Measurements from ENCODE around the gene PTGES.
"Not testable (repeated sequence)": the region's sequence is repeated elsewhere in the genome, so short reads cannot be mapped to it uniquely, and the experiment has no call there.

The PTGES gene

DNA sequence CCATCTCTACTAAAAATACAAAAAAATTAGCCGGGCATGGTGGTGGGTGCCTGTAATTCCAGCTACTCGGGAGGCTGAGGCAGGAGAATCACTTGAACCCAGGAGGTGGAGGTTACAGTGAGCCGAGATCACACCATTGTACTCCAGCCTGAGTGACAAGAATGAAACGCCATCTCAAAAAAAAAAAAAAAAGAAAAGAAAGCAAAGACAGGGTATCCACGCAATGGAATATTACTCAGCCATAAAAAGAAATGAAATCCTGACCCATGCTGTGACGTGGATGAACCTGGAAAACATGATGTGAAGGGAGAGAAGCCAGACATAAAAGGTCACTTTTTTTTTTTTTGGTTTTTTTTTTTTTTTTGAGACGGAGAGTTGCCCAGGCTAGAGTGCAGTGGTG is 7.9 kb upstream of the PTGES start:
- Histone ChIP-seq H3K4me1 (ENCODE audit: control insufficient read depth in 2 of 2, insufficient read depth in 2 of 2, low read length in 2 of 2) (peaks cover 7 to 26% of the 10 kb centered on the region in 2 donors), H3K27ac (ENCODE audit: low read depth in 2 of 2, low read length in 2 of 2) (peak overlapping the region; percentile 42 to 43)
- not testable (repeated sequence) for H3K9ac ChIP-seq (ENCODE audit: low read depth in 1 of 2, low read length in 2 of 2); H3K27me3 ChIP-seq (ENCODE audit: control insufficient read depth in 2 of 2, insufficient read depth in 2 of 2, low read length in 2 of 2); H3K36me3 ChIP-seq (ENCODE audit: control insufficient read depth in 2 of 2, insufficient read depth in 2 of 2, low read length in 2 of 2); H3K4me3 ChIP-seq (ENCODE audit: low read length in 2 of 2); H3K9me3 ChIP-seq (ENCODE audit: control insufficient read depth in 2 of 2, low read length in 2 of 2)

DNA sequence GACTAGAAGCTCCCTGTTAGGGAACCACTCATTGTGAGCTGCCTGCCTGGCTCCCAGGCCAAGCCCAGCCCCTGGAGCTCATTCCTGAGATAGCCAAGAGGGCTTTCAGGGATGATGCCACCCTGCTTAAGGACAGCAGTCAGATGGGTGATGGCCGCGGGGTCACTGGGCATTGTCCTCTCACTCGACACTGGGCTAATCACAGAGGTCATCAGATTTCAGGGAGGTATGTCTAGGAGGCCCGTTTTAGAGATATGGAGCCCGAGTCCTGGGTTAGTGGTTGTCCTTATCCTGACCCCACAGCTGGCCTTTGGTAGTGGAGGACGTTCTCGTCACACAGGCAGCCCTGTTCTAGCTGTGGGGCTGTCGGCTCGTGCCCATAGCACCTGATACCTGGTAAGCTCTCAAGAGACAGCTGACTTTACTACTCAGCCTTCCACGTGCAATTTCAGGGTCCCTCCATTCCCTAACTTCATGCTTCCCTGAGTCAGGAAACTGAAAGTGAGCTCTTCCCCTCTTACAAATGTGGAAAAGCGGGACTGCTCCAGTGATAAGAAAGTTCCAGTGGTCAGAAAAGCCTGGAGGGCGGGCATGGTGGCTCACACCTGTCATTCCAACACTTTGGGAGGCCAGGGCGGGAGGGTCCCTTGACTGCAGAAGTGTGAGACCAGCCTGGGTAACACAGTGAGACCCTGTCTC is 7.1 kb upstream of the PTGES start:
- H3K4me3 ChIP-seq (ENCODE audit: low read length in 2 of 2): no peak overlapping the region
- H3K9me3 ChIP-seq (ENCODE audit: control insufficient read depth in 2 of 2, low read length in 2 of 2): no peaks in the 10 kb centered on the region
- H3K36me3 ChIP-seq (ENCODE audit: control insufficient read depth in 2 of 2, insufficient read depth in 2 of 2, low read length in 2 of 2): no peaks in the 10 kb centered on the region
- no peak overlapping the region for H3K9ac ChIP-seq (ENCODE audit: low read depth in 1 of 2, low read length in 2 of 2)
- H3K27me3 ChIP-seq (ENCODE audit: control insufficient read depth in 2 of 2, insufficient read depth in 2 of 2, low read length in 2 of 2): no peaks in the 10 kb centered on the region
- H3K27ac ChIP-seq (ENCODE audit: low read depth in 2 of 2, low read length in 2 of 2): no peak overlapping the region
- H3K4me1 ChIP-seq (ENCODE audit: control insufficient read depth in 2 of 2, insufficient read depth in 2 of 2, low read length in 2 of 2): peaks cover 7 to 26% of the 10 kb centered on the region in 2 donors

DNA sequence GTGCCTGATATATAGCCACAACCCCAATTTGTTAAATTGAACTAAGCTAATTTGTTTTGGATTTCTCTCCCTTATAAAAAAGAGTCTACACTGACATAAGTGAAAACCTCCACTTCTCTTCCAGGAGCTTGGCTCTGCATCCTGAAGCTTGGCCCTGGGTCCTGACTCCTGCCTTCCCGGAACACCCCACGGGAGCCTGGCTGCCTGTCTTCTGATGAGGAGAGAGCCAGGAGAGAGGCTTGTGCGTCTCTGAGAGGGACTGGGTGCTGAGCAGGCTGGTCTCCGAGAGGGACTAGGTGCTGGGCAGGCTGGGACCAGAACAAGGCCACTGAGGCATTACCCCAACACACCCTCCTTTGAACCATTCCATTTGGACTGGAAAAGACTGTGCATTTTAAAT is 6.5 kb upstream of the PTGES start:
- H3K36me3 ChIP-seq (ENCODE audit: control insufficient read depth in 2 of 2, insufficient read depth in 2 of 2, low read length in 2 of 2): no peaks in the 10 kb centered on the region
- H3K9ac ChIP-seq (ENCODE audit: low read depth in 1 of 2, low read length in 2 of 2): no peak overlapping the region
- no peaks in the 10 kb centered on the region for H3K27me3 ChIP-seq (ENCODE audit: control insufficient read depth in 2 of 2, insufficient read depth in 2 of 2, low read length in 2 of 2)
- peaks cover 7 to 26% of the 10 kb centered on the region in 2 donors for H3K4me1 ChIP-seq (ENCODE audit: control insufficient read depth in 2 of 2, insufficient read depth in 2 of 2, low read length in 2 of 2)
- no peak overlapping the region for H3K4me3 ChIP-seq (ENCODE audit: low read length in 2 of 2)
- H3K9me3 ChIP-seq (ENCODE audit: control insufficient read depth in 2 of 2, low read length in 2 of 2): no peaks in the 10 kb centered on the region
- no peak overlapping the region for H3K27ac ChIP-seq (ENCODE audit: low read depth in 2 of 2, low read length in 2 of 2)

DNA sequence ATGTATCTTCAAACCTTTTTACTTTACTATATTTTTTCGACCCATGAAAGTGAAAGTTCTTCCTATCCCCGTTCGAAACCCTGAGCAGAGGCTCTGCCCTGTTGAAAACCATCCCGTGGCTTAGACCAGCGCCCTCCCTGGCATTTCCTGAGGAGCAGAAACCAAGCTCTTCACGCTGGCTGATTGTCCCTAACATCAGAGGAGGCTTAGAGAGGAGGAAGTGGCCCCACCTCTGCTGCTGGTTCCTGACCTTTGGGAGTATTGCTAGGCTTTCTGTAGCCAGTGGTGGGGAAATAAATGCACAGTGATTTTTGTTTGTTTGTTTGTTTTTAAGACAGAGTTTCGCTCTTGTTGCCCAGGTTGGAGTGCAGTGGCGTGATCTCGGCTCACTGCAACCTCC is 4.2 kb upstream of the PTGES start:
- Histone ChIP-seq H3K27ac (ENCODE audit: low read depth in 2 of 2, low read length in 2 of 2) (no peak overlapping the region), H3K9me3 (ENCODE audit: control insufficient read depth in 2 of 2, low read length in 2 of 2) (no peaks in the 10 kb centered on the region), H3K4me3 (ENCODE audit: low read length in 2 of 2) (no peak overlapping the region), H3K27me3 (ENCODE audit: control insufficient read depth in 2 of 2, insufficient read depth in 2 of 2, low read length in 2 of 2) (peaks cover 0 to 3% of the 10 kb centered on the region in 2 donors), H3K36me3 (ENCODE audit: control insufficient read depth in 2 of 2, insufficient read depth in 2 of 2, low read length in 2 of 2) (no peaks in the 10 kb centered on the region), H3K9ac (ENCODE audit: low read depth in 1 of 2, low read length in 2 of 2) (no peak overlapping the region), H3K4me1 (ENCODE audit: control insufficient read depth in 2 of 2, insufficient read depth in 2 of 2, low read length in 2 of 2) (peaks cover 13 to 22% of the 10 kb centered on the region in 2 donors)

DNA sequence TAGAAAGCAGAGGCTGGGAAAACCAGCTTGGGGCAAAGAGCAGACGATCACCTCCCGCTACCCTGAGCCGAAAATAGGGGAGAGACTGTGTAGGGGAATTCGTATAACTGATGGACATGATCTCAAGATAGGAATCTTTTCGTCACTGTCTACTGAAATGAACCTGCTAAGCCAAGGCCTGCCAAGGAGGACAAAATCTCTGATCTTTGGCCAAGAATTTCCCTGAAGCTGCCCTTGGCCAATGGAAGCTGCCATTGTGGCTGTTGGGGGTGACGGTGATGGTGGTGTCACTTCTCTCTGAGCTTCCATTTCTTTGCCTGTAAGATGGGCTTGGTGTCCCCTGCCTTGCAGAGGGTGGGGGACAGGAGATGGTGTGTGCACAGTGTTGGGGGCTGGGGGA is 3.3 kb upstream of the PTGES start:
- peaks cover 11 to 22% of the 10 kb centered on the region in 2 donors for H3K4me1 ChIP-seq (ENCODE audit: control insufficient read depth in 2 of 2, insufficient read depth in 2 of 2, low read length in 2 of 2)
- no peak overlapping the region for H3K27ac ChIP-seq (ENCODE audit: low read depth in 2 of 2, low read length in 2 of 2)
- no peaks in the 10 kb centered on the region for H3K36me3 ChIP-seq (ENCODE audit: control insufficient read depth in 2 of 2, insufficient read depth in 2 of 2, low read length in 2 of 2)
- no peak overlapping the region for H3K9ac ChIP-seq (ENCODE audit: low read depth in 1 of 2, low read length in 2 of 2)
- H3K4me3 ChIP-seq (ENCODE audit: low read length in 2 of 2): no peak overlapping the region
- peaks cover 0 to 6% of the 10 kb centered on the region in 2 donors for H3K27me3 ChIP-seq (ENCODE audit: control insufficient read depth in 2 of 2, insufficient read depth in 2 of 2, low read length in 2 of 2)
- no peaks in the 10 kb centered on the region for H3K9me3 ChIP-seq (ENCODE audit: control insufficient read depth in 2 of 2, low read length in 2 of 2)

DNA sequence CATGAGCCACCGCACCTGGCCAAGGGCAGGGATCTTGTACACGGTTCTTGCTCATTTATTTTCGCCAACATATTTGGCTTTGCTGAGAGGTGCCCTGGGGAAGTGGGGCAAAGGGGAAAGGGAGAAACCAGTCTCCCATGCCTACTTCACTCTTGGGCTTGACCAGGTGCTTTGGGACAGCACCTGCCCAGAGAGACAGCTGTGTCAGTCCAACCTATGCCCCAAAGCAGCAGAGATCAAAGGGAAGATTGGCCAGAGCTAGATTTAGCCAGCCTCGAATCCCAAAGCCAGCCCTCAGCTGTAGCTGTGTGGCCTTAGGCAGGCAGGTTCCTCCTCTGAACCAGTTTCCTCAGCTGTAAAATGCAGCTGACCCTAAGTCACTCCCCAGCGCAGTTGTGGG is 2.3 kb upstream of the PTGES start:
- Histone ChIP-seq H3K9me3 (ENCODE audit: control insufficient read depth in 2 of 2, low read length in 2 of 2) (no peaks in the 10 kb centered on the region), H3K36me3 (ENCODE audit: control insufficient read depth in 2 of 2, insufficient read depth in 2 of 2, low read length in 2 of 2) (no peaks in the 10 kb centered on the region), H3K27me3 (ENCODE audit: control insufficient read depth in 2 of 2, insufficient read depth in 2 of 2, low read length in 2 of 2) (peaks cover 0 to 6% of the 10 kb centered on the region in 2 donors), H3K9ac (ENCODE audit: low read depth in 1 of 2, low read length in 2 of 2) (no peak overlapping the region), H3K4me1 (ENCODE audit: control insufficient read depth in 2 of 2, insufficient read depth in 2 of 2, low read length in 2 of 2) (peaks cover 11 to 19% of the 10 kb centered on the region in 2 donors), H3K27ac (ENCODE audit: low read depth in 2 of 2, low read length in 2 of 2) (no peak overlapping the region), H3K4me3 (ENCODE audit: low read length in 2 of 2) (no peak overlapping the region)

DNA sequence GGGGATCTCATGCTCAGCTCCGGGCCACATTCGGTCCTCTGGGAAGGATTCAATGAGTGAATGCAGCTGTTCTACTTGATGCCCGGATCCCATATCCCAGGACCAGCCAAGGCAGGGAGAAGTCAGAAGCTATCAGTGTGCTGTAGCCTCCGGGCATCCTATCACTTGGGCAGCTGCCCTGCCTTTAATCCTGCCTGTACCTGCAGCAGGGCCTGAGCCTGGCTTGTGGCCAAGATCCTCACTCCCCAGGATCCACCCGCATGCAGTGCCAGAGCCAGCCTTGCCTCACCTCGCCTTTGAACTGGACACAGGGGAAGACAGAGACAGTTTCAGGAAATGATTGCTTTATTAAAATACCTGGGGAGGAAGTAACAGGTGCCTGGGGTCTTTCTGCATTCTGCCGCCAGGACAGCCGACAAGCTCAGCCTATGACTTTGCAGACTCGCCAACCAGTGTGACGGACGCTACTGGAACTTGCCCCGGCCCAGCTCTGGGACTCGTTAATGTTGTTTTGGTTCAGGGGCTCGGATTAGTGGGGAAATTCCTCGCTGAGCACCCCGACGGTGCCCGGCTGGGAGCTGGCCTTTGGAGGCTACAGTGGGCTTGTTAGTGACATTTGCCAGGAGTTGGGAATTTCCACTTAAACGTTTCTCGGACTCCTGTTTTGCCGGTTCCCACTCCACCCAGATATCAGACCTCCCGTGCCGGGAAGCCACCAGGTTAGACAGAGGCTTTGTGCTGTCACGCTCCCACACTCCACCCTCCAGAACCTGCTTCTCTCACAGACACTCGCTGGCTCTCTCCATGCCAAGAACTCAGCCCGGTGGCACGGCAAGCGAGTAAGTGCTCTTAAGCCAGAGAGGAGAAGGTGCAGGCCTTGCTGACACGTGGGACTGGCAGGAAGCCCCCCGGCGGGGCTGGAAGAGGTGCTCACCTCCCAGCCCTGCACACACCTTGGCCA is 721 bp downstream of the PTGES start:
- Histone ChIP-seq H3K27ac (ENCODE audit: low read depth in 2 of 2, low read length in 2 of 2) (peak overlapping the region in 1 of 2 donors; percentile 2), H3K4me3 (ENCODE audit: low read length in 2 of 2) (peak overlapping the region; percentile 38 to 60), H3K27me3 (ENCODE audit: control insufficient read depth in 2 of 2, insufficient read depth in 2 of 2, low read length in 2 of 2) (peaks cover 0 to 6% of the 10 kb centered on the region in 2 donors), H3K36me3 (ENCODE audit: control insufficient read depth in 2 of 2, insufficient read depth in 2 of 2, low read length in 2 of 2) (no peaks in the 10 kb centered on the region), H3K9ac (ENCODE audit: low read depth in 1 of 2, low read length in 2 of 2) (peak overlapping the region in 1 of 2 donors; percentile 39), H3K4me1 (ENCODE audit: control insufficient read depth in 2 of 2, insufficient read depth in 2 of 2, low read length in 2 of 2) (peaks cover 11 to 19% of the 10 kb centered on the region in 2 donors), H3K9me3 (ENCODE audit: control insufficient read depth in 2 of 2, low read length in 2 of 2) (no peaks in the 10 kb centered on the region)

DNA sequence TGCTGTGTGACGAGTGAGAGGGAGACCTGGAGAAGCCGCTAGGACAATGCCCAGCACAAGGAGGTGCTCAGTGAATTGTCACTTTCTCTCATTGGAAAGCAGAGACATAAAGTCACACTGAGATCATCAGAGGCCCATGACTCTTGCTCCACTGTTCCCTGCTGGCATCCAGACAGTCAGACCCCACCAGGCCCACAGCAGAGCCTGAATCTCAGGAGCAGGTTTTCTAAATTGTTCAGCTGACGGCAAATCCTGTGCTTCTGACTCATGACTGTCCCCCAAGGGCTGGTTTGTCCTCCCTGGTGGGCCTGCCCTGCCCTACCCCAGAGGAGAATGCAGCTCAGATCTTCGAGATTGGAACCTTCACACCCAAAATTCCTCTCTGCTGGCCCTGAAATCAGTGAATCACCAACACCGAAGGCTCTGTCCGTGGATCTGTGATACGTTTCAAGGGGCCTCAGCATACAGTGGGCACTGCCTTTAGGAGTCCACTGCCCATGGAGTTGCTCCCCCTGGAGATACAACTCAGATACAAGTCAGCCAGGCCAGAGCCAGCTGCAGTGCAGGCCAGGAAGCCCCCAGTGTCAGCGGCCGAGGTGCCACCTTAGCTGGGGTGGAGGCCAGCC is 2.7 kb downstream of the PTGES start:
- Histone ChIP-seq H3K9me3 (ENCODE audit: control insufficient read depth in 2 of 2, low read length in 2 of 2) (no peaks in the 10 kb centered on the region), H3K27ac (ENCODE audit: low read depth in 2 of 2, low read length in 2 of 2) (no peak overlapping the region), H3K27me3 (ENCODE audit: control insufficient read depth in 2 of 2, insufficient read depth in 2 of 2, low read length in 2 of 2) (peaks cover 0 to 6% of the 10 kb centered on the region in 2 donors), H3K36me3 (ENCODE audit: control insufficient read depth in 2 of 2, insufficient read depth in 2 of 2, low read length in 2 of 2) (no peaks in the 10 kb centered on the region), H3K4me3 (ENCODE audit: low read length in 2 of 2) (no peak overlapping the region), H3K4me1 (ENCODE audit: control insufficient read depth in 2 of 2, insufficient read depth in 2 of 2, low read length in 2 of 2) (peaks cover 11 to 19% of the 10 kb centered on the region in 2 donors), H3K9ac (ENCODE audit: low read depth in 1 of 2, low read length in 2 of 2) (no peak overlapping the region)

DNA sequence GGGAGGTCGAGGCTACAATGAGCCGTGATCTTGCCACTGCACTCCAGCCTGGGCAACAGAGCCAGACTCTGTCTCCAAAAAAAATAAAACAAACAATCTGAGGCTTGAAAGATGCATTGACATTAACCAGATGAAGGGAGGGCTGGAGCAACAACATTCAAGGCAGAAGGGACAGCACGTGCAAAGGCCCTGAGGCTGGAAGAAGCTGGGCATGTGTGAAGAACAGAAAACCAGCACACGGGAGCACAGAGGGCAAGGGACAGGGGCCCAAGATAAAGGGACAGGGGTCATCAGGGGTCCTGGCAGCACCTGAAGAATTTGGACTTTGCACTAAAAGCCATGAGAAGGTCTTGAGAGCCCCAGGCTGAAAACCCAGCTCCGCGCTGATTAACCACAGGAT is 3.3 kb downstream of the PTGES start:
- Histone ChIP-seq H3K4me3 (ENCODE audit: low read length in 2 of 2) (no peak overlapping the region), H3K36me3 (ENCODE audit: control insufficient read depth in 2 of 2, insufficient read depth in 2 of 2, low read length in 2 of 2) (no peaks in the 10 kb centered on the region), H3K27me3 (ENCODE audit: control insufficient read depth in 2 of 2, insufficient read depth in 2 of 2, low read length in 2 of 2) (peaks cover 0 to 6% of the 10 kb centered on the region in 2 donors), H3K9me3 (ENCODE audit: control insufficient read depth in 2 of 2, low read length in 2 of 2) (no peaks in the 10 kb centered on the region), H3K9ac (ENCODE audit: low read depth in 1 of 2, low read length in 2 of 2) (no peak overlapping the region), H3K27ac (ENCODE audit: low read depth in 2 of 2, low read length in 2 of 2) (no peak overlapping the region), H3K4me1 (ENCODE audit: control insufficient read depth in 2 of 2, insufficient read depth in 2 of 2, low read length in 2 of 2) (peaks cover 11 to 19% of the 10 kb centered on the region in 2 donors)

DNA sequence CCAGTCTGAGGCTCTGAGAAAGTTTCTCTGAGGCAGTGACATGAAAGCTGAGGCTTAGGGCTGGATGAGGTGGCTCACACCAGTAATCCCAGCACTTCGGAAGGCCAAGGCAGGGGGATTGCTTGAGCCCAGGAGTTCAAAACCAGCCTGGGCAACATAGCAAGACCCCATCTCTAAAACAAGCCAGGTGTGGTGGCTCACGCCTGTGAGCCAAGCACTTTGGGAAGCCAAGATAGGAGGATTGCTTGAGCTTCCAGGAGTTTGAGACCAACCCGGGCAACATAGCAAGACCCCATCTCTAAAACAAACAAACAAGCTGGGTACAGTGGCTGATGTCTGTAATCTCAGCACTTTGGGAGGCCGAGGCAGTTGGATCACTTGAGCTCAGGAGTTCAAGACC is 3.8 kb downstream of the PTGES start:
- peaks cover 11 to 19% of the 10 kb centered on the region in 2 donors for H3K4me1 ChIP-seq (ENCODE audit: control insufficient read depth in 2 of 2, insufficient read depth in 2 of 2, low read length in 2 of 2)
- H3K36me3 ChIP-seq (ENCODE audit: control insufficient read depth in 2 of 2, insufficient read depth in 2 of 2, low read length in 2 of 2); H3K27ac ChIP-seq (ENCODE audit: low read depth in 2 of 2, low read length in 2 of 2); H3K9ac ChIP-seq (ENCODE audit: low read depth in 1 of 2, low read length in 2 of 2); H3K27me3 ChIP-seq (ENCODE audit: control insufficient read depth in 2 of 2, insufficient read depth in 2 of 2, low read length in 2 of 2); H3K4me3 ChIP-seq (ENCODE audit: low read length in 2 of 2); H3K9me3 ChIP-seq (ENCODE audit: control insufficient read depth in 2 of 2, low read length in 2 of 2): not testable (repeated sequence)
